ENCODE data around the gene GALE.
"Not testable (repeated sequence)": the region's sequence is repeated elsewhere in the genome, so short reads cannot be mapped to it uniquely, and the experiment has no call there.

The GALE gene

GRCh38 chr1:23800400-23801337, at the start of gene GALE:
TSS of gene GALE (minus strand) at chr1:23800754. CDS start at chr1:23799007, 1,747 bp downstream.
- Mint-ChIP-seq H3K4me1 (peaks cover 11% of the 10 kb centered on the region), H3K27me3 (no peaks in the 10 kb centered on the region), H3K9me3 (no peaks in the 10 kb centered on the region), H3K36me3 (peaks cover 1% of the 10 kb centered on the region), H3K27ac (peak within 1 kb of the TSS; percentile 87), H3K4me3 (peak within 1 kb of the TSS; percentile 93)

DNA sequence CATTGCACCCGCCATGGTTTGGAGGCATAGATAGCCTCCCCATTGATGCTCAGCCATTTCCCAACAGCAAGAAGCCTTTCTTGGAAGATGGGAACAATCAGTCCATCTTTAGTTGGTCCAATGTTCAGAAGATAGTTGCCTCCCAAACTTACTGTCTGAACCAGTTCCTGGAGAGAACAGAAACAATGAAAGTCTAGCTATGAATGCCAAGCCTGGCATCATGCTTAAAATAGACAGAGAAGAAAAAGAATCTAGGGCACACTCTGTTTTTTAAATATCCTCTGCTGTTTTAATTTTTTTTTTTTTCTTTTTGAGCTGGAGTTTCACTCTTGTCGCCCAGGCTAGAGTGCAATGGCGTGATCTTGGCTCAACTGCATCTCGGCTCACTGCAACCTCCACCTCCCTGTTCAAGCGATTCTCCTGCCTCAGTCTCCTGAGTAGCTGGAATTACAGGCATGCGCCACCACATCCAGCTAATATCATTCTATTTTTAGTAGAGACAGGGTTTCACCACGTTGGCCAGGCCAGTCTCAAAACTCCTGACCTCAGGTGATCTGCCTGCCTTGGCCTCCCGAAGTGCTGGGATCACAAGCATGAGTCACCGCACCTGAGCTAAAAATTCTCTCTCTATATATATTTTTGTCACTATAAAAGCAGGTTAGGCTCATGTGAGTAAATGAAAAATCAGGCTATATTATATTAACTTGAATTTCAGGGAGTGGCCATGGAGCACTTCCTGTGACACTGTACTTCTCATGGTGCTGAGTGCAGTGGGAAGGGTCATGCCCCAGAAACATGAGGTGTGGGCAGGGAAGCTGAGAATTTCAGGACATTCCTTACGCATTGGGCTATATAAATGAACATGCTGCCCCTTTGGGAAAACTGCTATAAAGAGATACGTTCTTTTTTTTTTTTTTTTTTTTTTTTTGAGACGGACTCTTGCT, 48.4 kb upstream of the GALE start:
- no peaks in the 10 kb centered on the region for H3K9me3 Mint-ChIP-seq
- peaks cover 27% of the 10 kb centered on the region for H3K36me3 Mint-ChIP-seq
- H3K27me3 Mint-ChIP-seq: no peaks in the 10 kb centered on the region
- no peaks in the 10 kb centered on the region for H3K4me1 Mint-ChIP-seq
- no peak overlapping the region for H3K27ac Mint-ChIP-seq
- H3K4me3 Mint-ChIP-seq: no peak overlapping the region

- H3K36me3 Mint-ChIP-seq: peaks cover 25% of the 10 kb centered on the region
- not testable (repeated sequence) for H3K4me1 Mint-ChIP-seq, H3K27ac Mint-ChIP-seq, H3K27me3 Mint-ChIP-seq, H3K4me3 Mint-ChIP-seq, H3K9me3 Mint-ChIP-seq
Measured at GRCh38 chr1:23847482-23848095, 47.0 kb upstream of the GALE start.

GRCh38 chr1:23845163-23845562, 44.6 kb upstream of the GALE start:
- Mint-ChIP-seq H3K9me3 (no peaks in the 10 kb centered on the region), H3K36me3 (peaks cover 23% of the 10 kb centered on the region), H3K4me3 (no peak overlapping the region), H3K27me3 (no peaks in the 10 kb centered on the region), H3K4me1 (no peaks in the 10 kb centered on the region), H3K27ac (no peak overlapping the region)

DNA sequence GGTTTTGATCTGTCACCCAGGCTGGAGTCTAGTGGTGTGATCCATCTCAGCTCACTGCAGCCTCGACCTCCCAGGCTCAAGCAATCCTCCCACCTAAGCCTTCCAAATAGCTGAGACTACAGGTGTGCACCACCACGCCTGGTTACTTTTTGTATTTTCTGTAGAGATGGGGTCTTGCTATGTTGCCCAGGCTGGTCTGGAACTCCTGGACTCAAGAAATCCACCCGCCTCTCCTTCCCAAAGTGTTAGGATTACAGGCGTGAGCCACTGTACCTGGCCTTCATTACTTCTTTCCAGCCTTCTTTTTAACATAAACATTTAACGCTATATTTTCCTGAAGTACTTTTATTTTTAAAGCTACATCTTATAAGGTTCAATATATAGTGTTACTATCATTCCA, 43.1 kb upstream of the GALE start:
- H3K4me3 Mint-ChIP-seq: no peak overlapping the region
- peaks cover 22% of the 10 kb centered on the region for H3K36me3 Mint-ChIP-seq
- H3K9me3 Mint-ChIP-seq: no peaks in the 10 kb centered on the region
- H3K4me1 Mint-ChIP-seq: peaks cover 1% of the 10 kb centered on the region
- H3K27me3 Mint-ChIP-seq: no peaks in the 10 kb centered on the region
- no peak overlapping the region for H3K27ac Mint-ChIP-seq

GRCh38 chr1:23838401-23838866, 37.9 kb upstream of the GALE start:
- peak overlapping the region; percentile 81 for H3K4me3 Mint-ChIP-seq
- no peaks in the 10 kb centered on the region for H3K9me3 Mint-ChIP-seq
- peaks cover 2% of the 10 kb centered on the region for H3K27me3 Mint-ChIP-seq
- no peaks in the 10 kb centered on the region for H3K36me3 Mint-ChIP-seq
- peak overlapping the region; percentile 41 for H3K27ac Mint-ChIP-seq
- peaks cover 14% of the 10 kb centered on the region for H3K4me1 Mint-ChIP-seq

DNA sequence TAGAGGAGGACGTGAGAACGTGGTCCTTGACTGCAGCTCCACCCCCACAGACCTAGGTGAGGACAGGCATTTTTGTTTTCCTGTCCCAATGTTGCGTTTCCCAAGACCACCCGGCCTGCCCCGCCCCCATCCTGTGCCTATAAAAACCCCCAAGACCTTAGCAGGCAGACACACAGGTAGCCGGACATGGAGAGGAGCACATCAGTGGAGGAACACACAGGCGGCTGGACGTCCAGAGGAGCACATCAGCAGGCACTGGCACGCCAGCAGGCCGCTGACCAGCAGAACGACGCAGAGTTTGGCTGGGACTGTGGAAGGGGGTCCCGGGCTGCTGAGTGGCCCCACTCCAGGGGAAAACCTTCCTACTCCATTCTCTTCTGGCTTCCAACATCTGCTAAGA, 37.4 kb upstream of the GALE start:
- H3K27ac Mint-ChIP-seq: peak overlapping the region; percentile 41

DNA sequence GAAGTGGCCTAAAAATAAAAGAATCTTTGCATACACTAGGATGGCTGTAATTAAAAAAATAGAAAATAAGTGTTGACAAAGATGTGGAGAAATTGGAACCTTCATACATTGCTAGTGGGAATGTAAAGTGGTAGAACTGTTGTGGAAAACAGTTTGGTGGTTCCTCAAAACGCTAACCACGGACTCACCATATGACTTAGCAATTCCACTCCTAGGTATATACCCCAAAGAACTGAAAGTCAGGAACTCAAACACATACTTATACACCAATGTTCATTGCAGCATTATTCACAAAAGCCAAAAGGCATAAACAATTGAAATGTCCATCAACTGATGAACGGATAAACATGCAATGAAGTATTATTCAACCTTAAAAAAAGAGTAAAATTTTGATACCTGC, 35.5 kb upstream of the GALE start:
- Mint-ChIP-seq H3K27me3 (peaks cover 2% of the 10 kb centered on the region), H3K36me3 (no peaks in the 10 kb centered on the region), H3K27ac (no peak overlapping the region), H3K4me3 (no peak overlapping the region), H3K4me1 (peaks cover 14% of the 10 kb centered on the region), H3K9me3 (no peaks in the 10 kb centered on the region)

More for the DNA sequence above, 37.4 kb upstream of the GALE start:
- Mint-ChIP-seq H3K36me3 (no peaks in the 10 kb centered on the region), H3K9me3 (no peaks in the 10 kb centered on the region), H3K4me1 (peaks cover 14% of the 10 kb centered on the region), H3K27me3 (peaks cover 2% of the 10 kb centered on the region), H3K4me3 (peak overlapping the region; percentile 81)

- H3K27me3 Mint-ChIP-seq, H3K36me3 Mint-ChIP-seq, H3K27ac Mint-ChIP-seq, H3K9me3 Mint-ChIP-seq, H3K4me3 Mint-ChIP-seq: not testable (repeated sequence)
- H3K4me1 Mint-ChIP-seq: peaks cover 14% of the 10 kb centered on the region
Measured at GRCh38 chr1:23834156-23834555, 33.6 kb upstream of the GALE start.

GRCh38 chr1:23827717-23828116, 27.2 kb upstream of the GALE start:
- no peaks in the 10 kb centered on the region for H3K9me3 Mint-ChIP-seq
- H3K27ac Mint-ChIP-seq: no peak overlapping the region
- H3K27me3 Mint-ChIP-seq: no peaks in the 10 kb centered on the region
- no peak overlapping the region for H3K4me3 Mint-ChIP-seq
- H3K4me1 Mint-ChIP-seq: peaks cover 12% of the 10 kb centered on the region
- no peaks in the 10 kb centered on the region for H3K36me3 Mint-ChIP-seq

- H3K27me3 Mint-ChIP-seq, H3K9me3 Mint-ChIP-seq, H3K4me3 Mint-ChIP-seq, H3K36me3 Mint-ChIP-seq, H3K27ac Mint-ChIP-seq: not testable (repeated sequence)
- H3K4me1 Mint-ChIP-seq: peaks cover 16% of the 10 kb centered on the region
Measured at GRCh38 chr1:23826590-23826989, 26.0 kb upstream of the GALE start.

DNA sequence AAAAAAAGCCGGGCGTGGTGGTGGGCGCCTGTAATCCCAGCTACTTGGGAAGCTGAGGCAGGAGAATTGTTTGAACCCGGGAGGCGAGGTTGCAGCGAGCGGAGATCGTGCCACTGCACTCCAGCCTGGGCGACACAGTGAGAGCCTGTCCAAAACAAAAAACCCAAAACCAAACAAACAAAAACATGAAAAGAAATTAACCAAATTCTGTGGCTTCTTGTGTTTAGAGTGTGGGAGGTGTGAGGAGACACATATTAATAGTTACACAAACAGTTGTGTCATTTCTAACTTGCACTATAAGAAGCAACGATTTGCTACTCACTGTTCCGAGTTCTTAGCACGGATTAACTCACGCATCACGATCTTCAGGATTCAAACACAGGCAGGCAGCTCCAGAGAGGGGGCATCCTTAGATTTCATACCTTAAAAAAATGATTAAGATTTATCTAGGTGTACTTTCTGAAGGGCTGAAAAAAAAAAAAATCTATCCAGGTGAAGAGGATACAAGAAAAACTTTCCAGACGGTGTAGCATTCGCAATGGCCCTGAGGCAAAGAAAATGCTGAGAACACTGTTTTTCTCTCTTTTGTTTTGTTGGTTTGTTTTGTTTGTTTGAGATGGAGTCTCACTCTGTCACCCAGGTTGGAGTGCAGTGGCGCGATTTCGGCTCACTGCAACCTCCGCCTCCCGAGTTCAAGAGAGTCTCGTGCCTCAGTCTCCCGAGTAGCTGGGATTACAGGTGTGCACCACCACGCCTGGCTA, 25.4 kb upstream of the GALE start:
- Mint-ChIP-seq H3K4me3 (peak overlapping the region; percentile 94), H3K27ac (peak overlapping the region; percentile 96), H3K9me3 (no peaks in the 10 kb centered on the region), H3K4me1 (peaks cover 16% of the 10 kb centered on the region), H3K27me3 (no peaks in the 10 kb centered on the region), H3K36me3 (no peaks in the 10 kb centered on the region)

- peaks cover 16% of the 10 kb centered on the region for H3K4me1 Mint-ChIP-seq
- peak within 1 kb of the TSS; percentile 94 for H3K4me3 Mint-ChIP-seq
- no peaks in the 10 kb centered on the region for H3K9me3 Mint-ChIP-seq
- H3K36me3 Mint-ChIP-seq: no peaks in the 10 kb centered on the region
- no peaks in the 10 kb centered on the region for H3K27me3 Mint-ChIP-seq
- H3K27ac Mint-ChIP-seq: peak within 1 kb of the TSS; percentile 96
Measured at GRCh38 chr1:23825076-23825761, 24.7 kb upstream of the GALE start, which contains the start of gene HMGCL. TSS of gene HMGCL (minus strand) at chr1:23825429. CDS start at chr1:23825415, 14 bp downstream.

DNA sequence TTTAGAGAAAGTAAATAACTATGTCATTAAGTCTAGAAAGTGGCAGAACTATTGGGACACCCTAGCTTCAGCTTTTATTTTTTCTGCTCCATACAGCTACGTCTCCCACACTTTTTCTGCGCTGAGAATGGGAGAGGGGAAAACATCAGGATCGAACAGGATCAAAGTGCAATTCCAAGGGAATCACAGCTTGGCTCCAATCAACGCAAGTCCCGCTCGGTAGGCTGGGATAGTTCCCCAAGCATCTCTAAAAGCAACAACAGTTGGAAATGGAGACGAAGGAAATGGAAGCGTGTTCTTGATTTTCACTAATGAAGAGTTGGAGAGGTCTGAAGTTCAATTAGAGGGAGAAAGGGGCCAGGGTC, 24.1 kb upstream of the GALE start:
- Mint-ChIP-seq H3K4me1 (peaks cover 16% of the 10 kb centered on the region), H3K27ac (peak overlapping the region; percentile 96), H3K27me3 (no peaks in the 10 kb centered on the region), H3K9me3 (no peaks in the 10 kb centered on the region), H3K36me3 (no peaks in the 10 kb centered on the region), H3K4me3 (peak overlapping the region; percentile 94)
